DMS53 (cell line): ENCODE data around the gene WHRN.
A peak's percentile ranks its signal among the peaks of the same experiment; 100 is the strongest.

Experiments
- DNase-seq: peaks from one replicate; lab custom pipeline; 2025; lab: John Stamatoyannopoulos, UW

WHRN gene

GRCh38 chr9:114450181-114450580, 55.1 kb downstream of the WHRN start:
- DNase-seq, result no peak

- DNase-seq, result no peak
Observed at GRCh38 chr9:114449236-114449635, 56.0 kb downstream of the WHRN start.

GRCh38 chr9:114448706-114449105, 56.6 kb downstream of the WHRN start:
- no peak for DNase-seq

GRCh38 chr9:114446672-114447450, 58.4 kb downstream of the WHRN start:
- no peak for DNase-seq

DNA sequence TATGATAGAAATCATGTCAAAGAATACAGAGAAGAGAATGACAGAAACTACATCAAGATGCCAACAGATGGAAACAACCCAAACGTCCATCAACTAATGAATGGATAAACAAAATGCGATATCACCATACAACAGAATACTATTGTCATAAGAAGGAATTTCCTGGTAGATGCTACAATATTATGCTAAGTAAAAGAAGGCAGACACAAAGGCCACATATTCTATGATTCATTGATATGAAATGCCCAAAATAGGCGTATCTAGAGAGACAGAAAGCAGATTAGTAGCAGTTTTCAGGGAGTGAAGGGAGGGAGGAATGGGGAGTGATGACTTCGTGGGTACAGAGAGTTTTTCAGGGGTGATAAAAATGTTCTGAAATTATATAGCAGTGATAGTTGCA, 59.2 kb downstream of the WHRN start:
- no peak for DNase-seq

- DNase-seq, result no peak
Observed at GRCh38 chr9:114445616-114446015, 59.7 kb downstream of the WHRN start.

GRCh38 chr9:114442022-114442421, 63.3 kb downstream of the WHRN start:
- no peak for DNase-seq

DNA sequence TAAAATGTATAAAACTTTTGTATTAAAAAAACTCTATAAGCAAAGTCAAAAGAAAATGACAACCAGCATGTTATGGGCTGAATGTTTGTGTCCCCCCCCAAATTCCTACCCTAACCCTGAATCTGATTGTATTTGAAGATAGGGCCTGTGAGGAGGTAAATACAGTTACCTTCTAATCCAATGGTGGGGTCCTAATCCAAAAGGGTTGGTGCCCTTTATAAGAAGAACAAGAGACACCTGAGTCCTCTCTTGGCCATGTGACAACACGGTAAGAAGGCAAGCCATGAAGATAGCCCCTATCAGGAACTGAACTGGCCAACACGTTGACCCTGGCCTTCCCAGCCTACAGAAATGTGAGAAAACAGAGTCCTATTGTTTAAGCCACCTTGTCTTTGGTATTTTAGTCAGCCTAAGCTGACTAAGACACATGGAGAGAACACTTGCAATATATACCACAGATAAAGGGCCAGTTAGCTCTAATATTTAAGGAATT, 67.8 kb downstream of the WHRN start:
- no peak for DNase-seq

DNA sequence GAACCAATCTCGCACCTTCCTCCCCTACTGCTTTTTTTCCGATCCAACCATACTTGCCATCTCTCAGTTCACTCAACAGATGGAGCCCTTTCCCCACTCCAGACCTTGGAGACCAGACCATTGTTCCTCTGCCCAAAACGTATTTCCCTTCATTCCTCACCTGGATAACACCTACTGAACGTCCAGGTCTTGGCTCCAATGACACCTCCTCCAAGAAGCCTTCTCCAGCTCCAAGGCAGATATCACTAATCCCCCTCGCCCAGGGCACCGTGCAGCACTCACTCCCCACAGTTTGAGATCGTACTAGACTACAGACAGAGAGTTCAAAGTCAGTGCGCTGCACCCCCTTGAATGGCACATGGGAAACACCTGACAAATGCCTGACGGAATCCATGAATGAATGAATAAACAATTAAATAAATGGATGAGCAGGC, 70.4 kb downstream of the WHRN start:
- DNase-seq, result peak; percentile 71

GRCh38 chr9:114433720-114434255, 71.5 kb downstream of the WHRN start:
- DNase-seq, result no peak

DNA sequence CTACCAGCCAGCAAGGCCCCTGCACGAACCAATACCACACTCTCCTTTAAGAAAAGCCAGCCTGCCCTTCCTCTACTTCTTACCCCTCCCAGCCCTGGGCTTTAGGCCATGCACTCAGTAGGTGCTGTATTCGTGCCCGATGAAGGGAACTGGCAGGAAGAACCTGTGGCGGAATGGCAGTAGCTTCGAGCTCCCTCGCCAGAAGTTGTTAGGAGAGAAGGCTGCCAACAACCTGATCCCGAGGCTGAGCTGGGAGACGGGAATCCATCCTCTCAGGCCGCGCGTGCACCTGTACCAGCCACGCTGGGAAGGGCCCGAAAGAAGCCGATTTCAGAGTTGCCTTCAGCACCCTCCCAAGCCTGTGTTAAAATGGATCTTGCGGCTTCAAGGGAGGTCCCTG, 72.2 kb downstream of the WHRN start:
- no peak for DNase-seq

- DNase-seq, result no peak
Observed at GRCh38 chr9:114432323-114433067, 72.8 kb downstream of the WHRN start.

- no peak for DNase-seq
Observed at GRCh38 chr9:114431770-114432169, 73.5 kb downstream of the WHRN start.

- DNase-seq, result no peak
Observed at GRCh38 chr9:114431003-114431402, 74.3 kb downstream of the WHRN start.

DNA sequence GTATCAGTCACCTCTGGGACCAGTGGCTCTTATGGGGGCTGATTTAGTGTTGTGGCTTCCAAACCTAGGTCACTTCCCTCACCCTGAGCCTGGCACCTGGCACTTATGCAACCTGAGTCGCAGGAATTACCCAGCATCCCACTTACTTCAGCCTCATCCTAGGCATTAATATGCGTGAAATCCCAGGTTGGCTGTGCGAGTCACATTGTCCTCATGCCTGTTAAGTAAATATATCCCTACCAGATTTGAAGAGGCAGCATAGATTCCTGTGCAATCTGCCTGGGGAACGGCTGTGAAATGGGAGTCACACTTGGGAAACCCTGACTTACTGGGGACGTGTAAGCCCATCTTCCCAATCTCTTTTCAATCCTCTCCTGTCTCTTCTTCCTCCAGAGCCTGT, 74.8 kb downstream of the WHRN start:
- peak; percentile 69 for DNase-seq

GRCh38 chr9:114429488-114429887, 75.8 kb downstream of the WHRN start:
- no peak for DNase-seq

DNA sequence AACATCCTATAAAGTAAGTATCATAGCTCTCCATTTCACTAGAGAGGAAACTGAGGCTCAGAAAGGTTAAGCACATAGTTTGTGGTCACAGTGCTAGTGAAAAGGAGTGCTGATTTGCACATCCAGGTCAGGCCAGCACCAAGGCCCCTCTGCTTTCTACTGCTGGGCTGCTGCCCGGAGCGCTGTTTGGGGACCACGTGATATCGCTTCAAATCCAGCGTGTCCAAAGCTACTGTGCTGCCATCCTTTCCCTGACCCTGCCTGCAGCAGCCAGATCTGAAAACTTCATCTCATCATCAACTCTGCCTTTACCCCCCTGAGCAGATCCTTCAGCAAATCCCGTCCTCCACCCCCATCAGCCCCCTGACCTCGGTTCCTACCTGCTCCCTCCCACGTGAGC, 76.8 kb downstream of the WHRN start:
- DNase-seq, result no peak

DNA sequence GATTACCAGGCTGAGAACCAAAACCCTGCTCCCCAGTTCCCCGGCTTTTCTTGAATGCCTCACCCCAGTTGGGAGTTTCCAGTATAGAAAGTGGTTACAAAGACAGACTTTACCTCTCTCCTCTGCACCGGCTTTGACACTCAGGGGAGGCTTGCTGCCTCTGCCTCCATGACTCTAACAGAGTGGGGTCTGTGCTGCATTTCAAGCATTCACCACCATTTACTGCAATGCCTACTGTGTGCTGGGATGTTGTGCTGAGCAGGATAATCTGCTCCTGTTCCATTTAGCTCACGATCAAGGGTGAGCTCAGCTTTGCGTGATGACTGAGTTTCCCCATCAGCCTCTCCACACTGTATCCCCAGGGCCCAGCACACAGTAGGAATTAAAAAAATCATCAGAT, 77.6 kb downstream of the WHRN start:
- no peak for DNase-seq

GRCh38 chr9:114426046-114426948, 79.0 kb downstream of the WHRN start:
- no peak for DNase-seq

DNA sequence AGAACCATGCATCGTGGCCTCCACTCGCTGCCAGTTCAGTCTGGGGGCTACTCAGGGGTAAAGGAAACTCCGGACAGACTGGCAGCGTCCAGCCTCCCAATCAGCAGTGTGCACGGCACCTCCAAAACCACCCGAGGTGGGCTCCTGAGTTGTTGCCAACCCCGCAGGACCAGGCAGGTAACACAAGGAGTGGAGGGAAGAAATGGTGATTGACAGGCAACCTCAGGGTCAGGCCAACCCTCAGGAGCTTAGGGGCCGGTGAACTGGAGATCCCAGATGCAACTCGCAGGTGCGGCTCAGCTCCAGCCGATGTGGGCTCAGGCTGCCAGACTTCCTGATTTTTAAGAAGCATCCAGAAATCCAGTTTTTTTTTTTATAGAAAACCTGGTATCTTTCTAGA, 80.1 kb downstream of the WHRN start:
- DNase-seq, result no peak

- no peak for DNase-seq
Observed at GRCh38 chr9:114424126-114424525, 81.1 kb downstream of the WHRN start.

- DNase-seq, result no peak
Observed at GRCh38 chr9:114423181-114423580, 82.1 kb downstream of the WHRN start.
